Measurements from ENCODE around the gene ASIC2. TPM values are rescaled to one million over a fixed set of nuclear protein-coding genes. Genes with fewer than 3 reads are reported as not detected.
A peak's percentile ranks its signal among the peaks of the same experiment; 100 is the strongest.

Gene ASIC2
- total and polyA plus RNA-seq, 7 donors, result 0.01 TPM; not detected in 6

GRCh38 chr17:33163533-33164168 is 129.4 kb downstream of the ASIC2 start:
- no peaks in the 10 kb centered on the region for H3K9me3 ChIP-seq
- ATAC-seq, result peak in 1 of 4 donors; percentile 56
- no peak overlapping the region for H3K4me3 ChIP-seq
- H3K27ac ChIP-seq, result no peak overlapping the region
- 46 to 78% (median 51%) methylated on average over 10 of the region's 10 CpGs for WGBS, 3 donors
- no peak for TF ChIP-seq CTCF (IDR thresholded peaks at IDR 0.05)
- no peak for DNase-seq
- intact Hi-C loops (cut with DNase I), result no loop called here
- no peaks in the 10 kb centered on the region for H3K36me3 ChIP-seq (ENCODE audit: insufficient read depth in 1 of 2, low read depth in 1 of 2)
- H3K4me1 ChIP-seq, result peaks cover 7% of the 10 kb centered on the region
- H3K27me3 ChIP-seq (ENCODE audit: insufficient read depth in 3 of 3, low read length in 2 of 3), result no peaks in the 10 kb centered on the region

- no peak overlapping the region for H3K4me3 ChIP-seq
- ATAC-seq, result no peak
- 73 to 85% (median 75%) methylated on average over 19 of the region's 19 CpGs for WGBS, 3 donors
- H3K36me3 ChIP-seq (ENCODE audit: insufficient read depth in 1 of 2, low read depth in 1 of 2), result no peaks in the 10 kb centered on the region
- H3K4me1 ChIP-seq, result no peaks in the 10 kb centered on the region
- intact Hi-C loops (cut with DNase I), result loop anchor here in 1 of 2 donors (10.0 kb wide), 1 partner anchor 60 kb away; no protein-coding TSS in a partner anchor
- no peak for TF ChIP-seq CTCF (IDR thresholded peaks at IDR 0.05)
- no peaks in the 10 kb centered on the region for H3K9me3 ChIP-seq
- no peaks in the 10 kb centered on the region for H3K27me3 ChIP-seq (ENCODE audit: insufficient read depth in 3 of 3, low read length in 2 of 3)
- no peak for DNase-seq
- no peak overlapping the region for H3K27ac ChIP-seq
Observed at GRCh38 chr17:33154869-33155455, 138.1 kb downstream of the ASIC2 start.

GRCh38 chr17:33152783-33153182 is 140.3 kb downstream of the ASIC2 start:
- H3K27me3 ChIP-seq (ENCODE audit: insufficient read depth in 3 of 3, low read length in 2 of 3), result no peaks in the 10 kb centered on the region
- TF ChIP-seq CTCF (IDR thresholded peaks at IDR 0.05), result no peak
- H3K36me3 ChIP-seq (ENCODE audit: insufficient read depth in 1 of 2, low read depth in 1 of 2), result no peaks in the 10 kb centered on the region
- H3K9me3 ChIP-seq, result no peaks in the 10 kb centered on the region
- no peak for DNase-seq
- no peak overlapping the region for H3K4me3 ChIP-seq
- ATAC-seq, result no peak
- intact Hi-C loops (cut with DNase I), result loop anchor here in 1 of 2 donors (10.0 kb wide), 1 partner anchor 58 kb away; no protein-coding TSS in a partner anchor
- WGBS, 3 donors, result 25 to 33% (median 26%) methylated on average over 7 of the region's 7 CpGs
- no peak overlapping the region for H3K27ac ChIP-seq
- H3K4me1 ChIP-seq, result no peaks in the 10 kb centered on the region

- DNase-seq (no peak), ATAC-seq (no peak)
- Histone ChIP-seq H3K4me3 (no peak overlapping the region), H3K27me3 (ENCODE audit: insufficient read depth in 3 of 3, low read length in 2 of 3) (no peaks in the 10 kb centered on the region), H3K4me1 (no peaks in the 10 kb centered on the region), H3K27ac (no peak overlapping the region), H3K9me3 (no peaks in the 10 kb centered on the region), H3K36me3 (ENCODE audit: insufficient read depth in 1 of 2, low read depth in 1 of 2) (no peaks in the 10 kb centered on the region)
- no peak for TF ChIP-seq CTCF (IDR thresholded peaks at IDR 0.05)
- 86 to 94% (median 88%) methylated on average over 5 of the region's 5 CpGs for WGBS, 3 donors
- intact Hi-C loops (cut with DNase I), result loop anchor here in 1 of 2 donors (10.0 kb wide), 1 partner anchor 57 kb away; no protein-coding TSS in a partner anchor
Observed at GRCh38 chr17:33151565-33151964, 141.5 kb downstream of the ASIC2 start.
